Peyer's patch (tissue), 4 donors: ENCODE results near the gene COPA.

ENCODE experiments used
- CTCF ChIP-seq, 6 experiments: fragments of 450-650 bp in 4 of 6; fragments of 200-600 bp in 2 of 6; sonication (generic) in 1 of 6; IDR thresholded peaks; one replicate each; pipeline ENCODE4 v1.5.1; 2017 to 2019; ENCODE audit warnings: antibody characterized with exemption in 6 of 6, mild to moderate bottlenecking in 3 of 6, moderate library complexity in 1 of 6
- POLR2A ChIP-seq, 2 donors: fragments of 450-650 bp; IDR thresholded peaks; one replicate each; pipeline ENCODE4 v1.5.1; 2017; ENCODE audit warnings: antibody characterized with exemption in 2 of 2, mild to moderate bottlenecking in 2 of 2, moderate library complexity in 2 of 2

DNA sequence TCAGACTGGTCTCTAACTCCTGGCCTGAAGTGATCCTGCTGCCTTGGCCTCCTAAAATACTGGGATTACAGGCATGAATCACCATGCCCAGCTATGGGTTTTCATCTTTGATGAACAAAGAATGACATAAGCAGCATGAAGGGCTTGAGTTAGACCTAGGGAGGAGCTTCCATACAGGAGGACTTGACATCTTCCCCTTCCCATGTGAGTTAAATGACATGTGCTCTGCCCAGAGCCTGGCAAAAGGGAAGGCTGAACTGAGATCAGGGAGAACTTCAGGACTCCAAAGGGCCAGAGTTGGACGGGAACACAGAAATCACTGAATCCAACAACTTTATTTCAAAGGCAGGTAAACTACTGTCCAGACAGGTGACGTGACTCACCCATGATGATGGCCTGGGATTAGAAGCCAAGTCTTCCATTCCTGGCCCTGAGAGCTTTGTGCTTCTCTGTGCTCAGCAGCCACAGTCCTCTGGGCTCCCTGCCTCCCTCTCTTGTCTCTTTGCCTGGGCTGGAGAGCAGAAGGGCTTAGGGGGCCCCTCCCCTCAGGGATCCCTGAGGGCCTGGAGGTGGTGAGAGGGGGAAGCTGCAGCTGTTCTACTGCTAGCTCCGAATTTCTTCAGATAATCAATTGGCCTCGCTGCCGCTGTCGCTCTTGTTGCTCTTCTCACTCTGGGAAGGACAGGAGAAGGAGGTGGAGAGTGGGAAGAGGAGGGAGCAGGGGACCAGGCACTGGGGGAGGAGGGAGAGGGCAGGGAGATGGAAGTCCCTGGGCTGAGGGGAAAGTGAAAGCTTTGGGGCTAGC is 31.5 kb upstream of the COPA start:
- no peak for TF ChIP-seq CTCF (IDR thresholded peaks at IDR 0.05)
- TF ChIP-seq POLR2A (IDR thresholded peaks at IDR 0.05) = no peak
